Measurements from ENCODE around the gene PDLIM7.

Gene PDLIM7

DNA sequence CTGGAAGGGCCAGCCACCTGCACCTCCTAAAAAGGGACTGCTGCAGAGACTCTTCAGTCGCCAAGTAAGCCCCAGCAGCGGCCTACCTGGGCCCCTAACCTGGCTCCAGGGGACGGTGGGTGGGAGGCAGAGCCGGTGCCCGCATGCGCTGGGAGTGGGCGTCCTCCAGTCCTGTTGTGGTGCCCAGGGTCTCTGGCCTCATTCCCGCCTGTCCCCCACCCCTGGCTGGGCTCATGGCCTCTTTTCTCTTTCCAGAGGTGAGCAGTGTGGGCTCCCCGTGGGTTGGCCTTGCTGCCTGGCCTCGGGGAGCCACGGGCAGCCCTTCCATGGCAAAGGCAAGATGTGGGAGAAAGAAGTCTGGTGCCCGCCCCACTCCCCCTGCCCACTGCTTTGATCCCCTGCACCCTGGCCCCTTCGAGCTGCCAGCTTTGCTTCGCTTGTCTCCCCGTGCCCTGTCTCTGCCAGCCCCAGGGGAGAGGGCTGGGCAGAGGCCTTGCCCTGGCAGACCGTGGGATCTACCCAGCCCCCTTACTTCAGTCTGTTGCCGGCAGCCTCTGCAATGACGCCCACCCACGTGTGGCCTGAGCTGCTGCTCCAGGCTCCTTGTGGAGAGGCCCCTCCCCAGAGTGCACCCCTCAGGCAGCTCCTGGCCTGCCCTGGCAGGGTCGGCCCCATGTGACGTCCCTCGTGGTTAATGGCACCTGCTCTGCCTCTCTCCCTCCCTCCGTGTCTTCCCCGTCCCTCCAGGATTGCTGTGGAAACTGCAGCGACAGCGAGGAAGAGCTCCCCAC lies 56.2 kb downstream of the PDLIM7 start:
- FAIRE-seq, result no peak

DNA sequence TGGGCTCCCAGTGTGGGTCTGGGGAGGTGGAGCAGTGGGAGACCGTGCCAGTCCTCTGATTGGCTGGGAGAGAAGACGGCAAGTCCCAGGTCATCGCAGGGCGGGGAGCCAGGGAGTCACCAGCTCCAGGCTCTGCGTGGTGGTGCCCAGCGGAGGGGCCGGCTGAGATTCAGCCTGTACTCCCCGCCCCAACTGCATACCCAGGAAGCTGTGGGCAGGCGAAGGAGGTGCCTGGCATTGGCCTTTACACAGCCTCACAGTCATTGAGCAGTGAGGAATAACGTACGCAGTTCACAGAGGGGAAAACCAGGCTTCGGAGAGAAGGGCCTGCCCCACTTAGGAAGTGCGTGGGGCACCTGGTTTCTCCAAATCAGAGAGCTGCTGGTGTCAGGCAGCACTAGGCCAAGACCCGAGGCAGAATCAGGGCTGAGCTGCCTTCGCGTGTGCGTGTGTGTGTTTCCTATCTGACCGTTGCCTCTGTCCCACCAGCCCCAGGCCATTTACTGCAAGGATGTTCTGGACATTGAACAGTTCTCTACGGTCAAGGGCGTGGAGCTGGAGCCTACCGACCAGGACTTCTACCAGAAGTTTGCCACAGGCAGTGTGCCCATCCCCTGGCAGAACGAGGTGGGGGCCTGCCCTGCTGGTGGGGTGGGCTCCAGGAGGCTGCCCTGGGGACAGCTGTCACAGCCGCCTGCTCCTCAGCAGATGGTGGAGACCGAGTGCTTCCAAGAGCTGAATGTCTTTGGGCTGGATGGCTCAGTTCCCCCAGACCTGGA lies 57.0 kb downstream of the PDLIM7 start:
- no peak for FAIRE-seq

DNA sequence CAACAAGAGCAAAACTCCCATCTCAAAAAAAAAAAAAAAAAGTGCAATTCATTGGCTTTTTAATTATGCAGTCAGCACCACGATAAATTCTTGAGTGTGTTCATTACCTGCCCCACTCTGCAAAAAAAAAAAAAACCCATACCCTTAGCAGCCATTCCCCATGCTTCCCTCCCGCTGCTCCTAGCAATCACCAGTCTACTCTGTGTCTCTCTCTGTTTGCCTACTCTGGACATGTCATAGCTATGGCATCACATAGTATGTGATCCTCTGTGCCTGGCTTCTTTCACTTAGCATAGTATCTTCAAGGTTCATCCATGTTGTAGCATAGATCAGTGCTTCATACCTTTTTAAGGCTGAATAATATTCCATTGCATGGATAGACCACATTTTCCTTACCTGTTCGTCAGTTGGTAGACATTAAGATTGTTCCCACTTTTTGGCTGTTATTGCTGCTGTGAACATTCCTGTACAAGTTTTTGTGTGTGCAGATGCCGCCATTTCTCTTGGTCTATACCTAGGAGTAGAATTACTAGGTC lies 57.8 kb downstream of the PDLIM7 start:
- FAIRE-seq, result no peak

DNA sequence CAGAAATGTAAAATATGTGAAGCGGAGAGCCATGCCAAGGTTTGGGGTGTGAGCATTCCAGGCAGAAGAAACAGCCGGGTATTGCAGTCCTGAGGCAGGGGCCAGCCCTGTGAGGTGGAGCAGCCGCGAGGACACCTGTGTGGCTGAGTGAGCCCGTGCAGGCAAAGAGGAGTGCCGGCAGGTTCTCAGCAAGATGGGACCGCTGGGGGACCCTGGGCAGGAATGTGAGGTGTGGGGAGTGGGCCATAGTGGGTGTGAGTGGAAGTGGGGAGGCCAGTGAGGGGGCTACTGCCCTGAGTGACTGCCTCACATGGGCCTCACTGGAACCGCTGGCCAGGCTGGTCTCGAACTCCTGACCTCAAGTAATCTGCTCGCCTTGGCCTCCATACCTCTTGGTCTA lies 58.9 kb downstream of the PDLIM7 start:
- FAIRE-seq, result no peak

DNA sequence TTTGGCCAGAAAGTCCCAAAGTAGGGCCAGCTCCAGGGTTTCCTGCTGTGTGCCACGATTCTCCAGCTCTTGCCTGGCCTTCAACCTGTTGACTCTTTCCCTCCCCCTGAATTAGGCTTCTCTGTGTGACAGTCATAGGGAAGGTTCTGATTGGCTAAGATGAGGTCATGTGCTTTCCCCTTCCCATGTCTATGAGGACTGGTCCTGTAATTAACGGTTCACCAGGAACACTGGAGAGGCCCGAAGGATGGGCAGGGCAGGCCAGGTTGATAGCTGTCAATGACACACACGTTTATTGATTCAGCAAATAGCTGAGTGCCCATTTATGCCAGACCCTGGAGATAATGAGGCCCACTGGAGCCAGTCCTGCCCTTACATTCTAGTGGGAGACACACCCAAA lies 59.8 kb downstream of the PDLIM7 start:
- FAIRE-seq, result no peak

DNA sequence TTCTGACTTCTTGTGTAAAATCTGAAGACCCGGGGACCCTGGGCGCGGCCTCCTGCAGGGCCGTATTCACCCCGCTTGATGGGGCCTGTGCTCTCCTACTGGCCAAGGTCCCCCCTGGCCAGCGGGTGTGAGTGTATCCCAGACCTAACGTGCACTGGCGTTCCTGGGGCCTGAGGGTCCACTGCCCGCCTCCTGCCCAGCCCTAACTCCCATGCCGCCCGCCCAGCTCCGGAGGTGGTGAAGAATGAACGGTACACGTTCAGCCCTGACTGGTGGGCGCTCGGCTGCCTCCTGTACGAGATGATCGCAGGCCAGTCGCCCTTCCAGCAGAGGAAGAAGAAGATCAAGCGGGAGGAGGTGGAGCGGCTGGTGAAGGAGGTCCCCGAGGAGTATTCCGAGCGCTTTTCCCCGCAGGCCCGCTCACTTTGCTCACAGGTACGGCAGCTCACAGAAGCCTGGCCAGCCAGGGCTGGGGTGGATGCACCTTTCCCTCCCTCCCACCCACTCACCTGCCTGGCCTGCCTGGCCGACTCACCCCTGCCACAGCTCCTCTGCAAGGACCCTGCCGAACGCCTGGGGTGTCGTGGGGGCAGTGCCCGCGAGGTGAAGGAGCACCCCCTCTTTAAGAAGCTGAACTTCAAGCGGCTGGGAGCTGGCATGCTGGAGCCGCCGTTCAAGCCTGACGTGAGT lies 61.4 kb downstream of the PDLIM7 start:
- FAIRE-seq, result no peak

DNA sequence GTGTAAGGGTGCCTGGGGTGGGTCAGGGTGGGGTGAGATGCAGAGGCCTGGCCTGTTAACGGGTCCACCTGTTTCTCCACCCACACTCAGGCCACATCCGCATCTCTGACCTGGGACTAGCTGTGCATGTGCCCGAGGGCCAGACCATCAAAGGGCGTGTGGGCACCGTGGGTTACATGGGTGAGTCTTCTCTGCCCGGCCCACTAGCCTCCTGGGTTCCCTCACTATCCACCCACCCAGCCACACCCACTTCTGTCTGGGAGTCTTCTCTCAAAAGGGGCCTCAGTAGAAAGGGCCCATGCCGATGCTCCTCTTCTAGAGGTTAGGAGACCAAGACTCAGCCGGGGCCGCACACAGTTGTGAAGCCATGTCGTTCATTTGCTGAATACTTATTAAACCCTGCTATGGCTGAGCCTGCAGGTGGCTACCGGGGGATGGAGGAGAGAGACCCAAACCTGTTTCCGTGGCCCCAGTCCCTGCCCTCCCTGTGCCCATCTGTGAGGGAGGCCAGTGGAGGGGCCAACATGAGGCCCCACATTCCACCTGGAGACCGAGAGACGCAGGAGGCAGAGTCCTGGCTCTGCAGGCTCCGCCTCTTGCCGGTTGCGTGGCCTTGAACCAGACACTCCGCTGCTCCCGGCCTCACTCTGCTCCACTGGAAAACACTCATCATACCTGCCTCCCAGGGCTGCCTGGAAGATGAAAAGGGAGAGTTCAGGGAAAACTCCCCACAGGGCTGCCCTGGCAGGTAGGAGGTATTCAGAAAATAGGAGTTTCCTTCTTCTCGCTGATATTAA lies 62.3 kb downstream of the PDLIM7 start:
- no peak for FAIRE-seq

DNA sequence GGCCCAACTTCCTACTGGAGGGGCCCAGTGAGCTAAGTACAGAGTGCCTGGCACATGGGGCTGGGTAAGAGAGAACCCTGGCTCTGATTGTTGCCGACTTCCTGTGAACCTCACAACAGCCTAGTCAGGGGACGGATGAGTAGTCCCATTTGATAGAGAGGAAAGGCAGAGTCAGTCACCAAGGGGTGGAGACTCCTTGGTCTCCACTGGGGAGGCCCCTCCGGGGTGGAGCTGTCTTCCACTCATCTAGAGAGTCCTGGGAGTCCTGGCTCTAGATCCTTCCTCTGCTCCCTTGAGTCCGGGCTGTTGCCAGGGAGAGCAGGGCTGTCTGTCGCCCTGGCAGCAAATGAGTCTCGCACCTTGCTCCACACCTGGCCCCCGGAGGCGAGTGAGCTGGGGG lies 63.0 kb downstream of the PDLIM7 start:
- no peak for FAIRE-seq

DNA sequence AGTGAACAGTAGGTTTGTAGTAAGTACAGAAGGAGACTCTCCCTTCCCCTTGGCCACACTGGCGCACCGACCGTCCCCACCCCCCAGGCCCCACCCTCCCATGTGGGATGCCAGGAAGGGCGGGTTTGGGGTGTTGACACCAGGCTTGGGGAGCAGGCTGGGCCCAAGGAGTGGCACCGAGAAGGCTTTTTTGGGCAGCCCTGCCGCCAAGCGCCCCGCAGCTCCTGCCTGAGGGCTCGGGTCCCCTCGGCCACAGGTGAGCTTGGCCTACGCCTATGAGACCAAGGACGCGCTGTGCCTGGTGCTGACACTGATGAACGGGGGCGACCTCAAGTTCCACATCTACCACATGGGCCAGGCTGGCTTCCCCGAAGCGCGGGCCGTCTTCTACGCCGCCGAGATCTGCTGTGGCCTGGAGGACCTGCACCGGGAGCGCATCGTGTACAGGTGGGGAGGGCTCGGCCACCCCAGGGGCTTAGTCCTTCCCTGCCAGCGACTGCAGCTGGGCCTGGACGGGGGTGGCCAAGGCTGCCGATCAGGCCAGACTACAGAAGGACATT lies 63.7 kb downstream of the PDLIM7 start:
- no peak for FAIRE-seq
